Islet of Langerhans (tissue), 1 donor: Measurements from ENCODE around the gene SLC6A7.

Source experiments
- FAIRE-seq: peaks from one replicate; lab custom pipeline; 2011; peaks lifted over from hg19 to GRCh38; lab: Jason Lieb, UNC

SLC6A7 gene

DNA sequence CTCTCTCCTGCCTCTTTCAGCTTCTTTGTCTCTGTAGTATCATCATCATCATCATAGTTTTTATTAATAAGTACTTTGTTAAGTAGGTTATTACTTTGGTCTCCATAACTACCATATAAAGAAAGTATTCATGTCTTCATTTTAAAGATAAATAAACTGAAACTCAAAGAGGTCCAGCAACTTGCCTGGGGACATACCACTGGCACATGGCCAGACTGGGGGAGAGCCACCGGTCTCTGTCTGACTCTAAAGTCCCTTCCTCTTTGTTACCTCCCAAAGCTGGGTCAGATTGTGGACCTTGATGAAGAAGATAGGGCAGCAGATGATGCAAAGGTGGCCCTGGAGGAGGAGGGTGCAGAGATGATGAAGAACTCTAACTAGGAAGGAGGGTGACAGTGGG, 14.8 kb upstream of the SLC6A7 start:
- no peak for FAIRE-seq

DNA sequence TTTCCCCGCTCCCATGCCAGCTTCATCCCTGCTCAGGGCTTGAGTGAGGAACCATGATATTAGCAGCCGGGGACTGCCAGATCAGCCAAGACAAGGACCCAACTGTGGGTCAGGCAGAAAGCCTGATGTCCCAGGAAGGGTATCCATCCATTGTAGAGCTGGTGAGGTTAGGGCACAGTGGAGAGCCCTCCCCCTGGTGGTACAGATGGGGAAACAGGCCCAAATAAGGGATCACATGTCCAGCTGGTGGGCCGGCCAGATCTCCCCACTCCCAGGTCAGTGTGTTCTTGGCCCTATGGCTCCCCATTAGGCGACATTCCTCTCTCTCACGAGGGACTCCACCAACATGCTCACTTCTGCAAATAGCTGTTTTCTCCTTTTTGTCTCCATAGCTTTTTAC, 14.3 kb upstream of the SLC6A7 start:
- no peak for FAIRE-seq

DNA sequence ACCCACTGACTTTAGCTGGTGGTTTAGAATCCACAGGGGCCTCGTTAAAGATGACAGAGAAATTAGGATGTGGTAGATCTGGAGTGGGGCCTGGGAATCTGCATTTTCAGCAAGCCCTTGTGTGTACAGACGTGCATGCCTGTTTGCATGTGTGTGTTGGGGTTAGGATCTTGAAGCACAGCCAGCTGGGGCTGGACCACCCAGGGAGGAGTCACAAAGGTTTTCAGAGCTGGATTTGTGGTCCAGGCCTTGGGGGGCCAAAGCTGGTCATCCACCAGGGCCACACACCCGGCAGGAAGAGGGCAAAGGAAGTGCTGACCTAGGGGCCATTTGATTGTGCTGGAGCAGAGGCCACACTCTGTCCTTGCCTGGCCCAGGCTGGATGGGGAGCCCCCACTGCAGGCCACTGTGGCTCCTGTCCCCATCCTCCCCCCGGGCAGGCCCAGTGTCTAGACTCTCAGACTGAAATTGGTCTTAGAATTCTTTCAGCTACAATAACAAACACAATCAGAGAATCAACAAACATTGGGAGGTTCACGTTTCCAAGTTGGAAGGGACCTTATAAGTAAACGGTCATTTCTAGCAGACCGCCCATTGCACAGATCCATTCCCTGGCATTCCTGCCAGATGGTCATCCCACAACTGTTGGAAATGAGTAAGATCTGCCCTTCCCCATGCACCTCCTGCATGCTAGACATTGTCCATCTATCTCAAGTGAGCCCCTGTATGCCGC, 13.0 kb upstream of the SLC6A7 start:
- FAIRE-seq = no peak

DNA sequence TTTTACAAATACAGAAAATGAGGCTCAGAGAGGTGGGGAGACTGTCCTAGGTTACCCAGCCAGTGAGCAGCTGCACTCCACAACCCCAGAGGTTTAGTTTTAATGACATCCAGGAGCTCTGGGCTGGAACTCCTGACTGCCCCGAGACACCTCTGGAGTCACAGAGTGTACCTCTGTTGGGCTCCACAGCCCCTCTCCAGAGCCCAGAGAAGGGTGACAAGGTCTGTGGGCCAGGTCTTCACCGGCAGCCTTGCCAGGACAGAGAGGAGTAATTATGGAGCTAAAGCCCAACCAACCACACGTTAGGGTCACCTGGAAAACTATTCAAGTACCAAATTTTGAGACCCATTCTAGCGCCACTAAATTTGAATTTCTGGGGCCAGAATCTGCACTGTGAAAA, 12.1 kb upstream of the SLC6A7 start:
- no peak for FAIRE-seq

DNA sequence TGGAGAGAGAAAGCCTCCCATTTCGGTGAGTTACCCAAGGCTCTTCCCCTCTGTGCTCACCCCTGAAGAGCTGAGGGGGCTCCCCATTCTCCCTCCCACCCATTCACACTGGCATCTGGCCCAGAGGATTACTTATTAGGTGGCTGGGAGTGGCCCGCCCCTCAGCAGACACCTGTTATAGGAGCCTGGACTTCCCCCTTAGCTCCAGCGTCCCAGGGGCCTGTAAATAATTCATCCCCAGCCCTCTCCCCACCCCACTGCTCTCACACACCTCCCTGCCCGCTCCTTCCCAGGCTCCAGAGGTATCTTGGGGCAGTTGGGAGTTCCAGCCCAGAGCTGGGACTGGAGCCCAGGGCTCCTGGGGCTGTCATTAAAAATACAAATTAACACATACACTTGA, 11.6 kb upstream of the SLC6A7 start:
- no peak for FAIRE-seq

DNA sequence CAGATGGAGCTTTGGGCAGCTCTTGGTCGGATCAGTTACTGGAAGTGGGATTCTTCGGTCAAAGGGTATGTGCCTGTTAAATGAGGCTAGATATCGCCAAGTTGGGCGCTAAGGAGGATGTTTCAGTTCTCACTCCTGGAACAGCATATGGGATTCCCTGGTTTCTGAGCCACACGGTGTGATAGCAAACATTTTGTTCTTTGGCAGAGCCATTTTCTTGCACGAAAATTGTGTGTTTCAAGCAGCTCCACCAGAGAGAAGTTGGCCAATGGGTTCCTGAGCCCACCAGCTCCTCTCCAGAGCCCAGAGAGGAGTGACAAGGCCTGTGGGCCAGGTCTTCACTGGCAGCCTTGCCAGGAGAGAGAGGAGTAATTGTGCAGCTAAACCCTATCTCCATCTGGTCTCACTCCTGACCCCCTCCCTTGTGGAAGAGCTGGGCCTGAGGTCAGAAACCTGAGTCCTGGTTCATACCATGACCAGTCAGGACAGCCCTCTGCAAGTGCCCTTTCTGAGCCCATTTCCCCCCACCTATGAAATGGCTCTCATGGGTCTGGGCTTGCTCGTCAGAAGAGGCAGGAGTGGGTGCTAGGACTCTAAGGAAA, 10.7 kb upstream of the SLC6A7 start:
- FAIRE-seq = no peak

DNA sequence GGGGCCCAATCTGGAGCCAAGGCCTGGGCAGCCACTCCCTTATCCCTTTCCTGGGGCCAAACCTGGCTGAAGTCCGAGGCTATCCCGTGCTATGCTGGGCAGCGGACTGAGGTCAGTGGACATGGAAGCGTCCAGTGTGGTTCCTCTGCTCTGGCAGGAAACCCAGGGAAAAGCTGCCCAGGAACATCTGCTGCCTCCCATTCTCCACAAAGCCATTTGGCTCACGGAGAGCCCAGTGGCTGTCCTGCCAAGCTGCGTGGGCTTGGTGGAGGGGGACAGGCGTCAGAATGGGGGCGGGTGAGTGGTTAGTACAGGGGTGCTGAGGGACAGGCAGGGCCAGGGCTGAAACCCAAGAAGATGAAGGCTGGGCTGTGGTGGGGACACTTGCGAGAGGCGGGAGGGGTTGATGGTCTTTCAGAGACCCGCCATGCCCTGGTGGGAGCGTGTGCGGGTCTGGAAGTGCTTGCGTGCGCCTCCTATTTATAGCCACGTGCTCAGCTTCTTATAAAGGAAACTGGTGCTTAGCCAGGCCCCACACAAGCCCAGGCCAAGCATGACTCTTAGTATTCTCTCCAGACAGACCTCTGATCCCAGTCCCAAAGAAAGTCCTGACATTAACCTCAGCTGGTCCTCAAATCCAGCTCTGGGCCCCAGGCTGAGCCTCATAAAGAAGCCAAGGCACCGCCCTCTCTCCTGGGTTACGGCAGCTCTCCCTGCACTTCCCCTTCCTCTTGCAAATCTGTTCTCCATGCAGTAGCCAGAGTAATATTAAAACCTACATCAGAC, 9.4 kb upstream of the SLC6A7 start:
- FAIRE-seq = no peak

DNA sequence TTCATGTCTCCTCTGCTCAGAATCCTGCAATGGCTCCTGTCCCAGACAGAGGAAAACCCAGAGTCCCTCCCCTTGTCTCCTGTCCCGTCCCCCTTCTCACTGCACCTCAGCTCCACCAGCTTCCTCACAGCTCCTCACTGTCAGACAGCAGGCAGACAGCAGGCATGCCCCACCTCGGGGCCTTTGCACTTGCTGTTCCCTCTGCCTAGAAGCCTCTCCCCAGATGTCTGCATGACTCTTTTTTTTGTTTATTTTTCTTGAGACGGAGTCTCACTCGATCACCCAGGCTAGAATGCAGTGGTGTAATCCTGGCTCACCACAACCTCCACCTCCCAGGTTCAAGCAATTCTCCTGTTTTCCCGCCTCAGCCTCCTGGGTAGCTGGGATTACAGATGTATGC, 8.8 kb upstream of the SLC6A7 start:
- no peak for FAIRE-seq

DNA sequence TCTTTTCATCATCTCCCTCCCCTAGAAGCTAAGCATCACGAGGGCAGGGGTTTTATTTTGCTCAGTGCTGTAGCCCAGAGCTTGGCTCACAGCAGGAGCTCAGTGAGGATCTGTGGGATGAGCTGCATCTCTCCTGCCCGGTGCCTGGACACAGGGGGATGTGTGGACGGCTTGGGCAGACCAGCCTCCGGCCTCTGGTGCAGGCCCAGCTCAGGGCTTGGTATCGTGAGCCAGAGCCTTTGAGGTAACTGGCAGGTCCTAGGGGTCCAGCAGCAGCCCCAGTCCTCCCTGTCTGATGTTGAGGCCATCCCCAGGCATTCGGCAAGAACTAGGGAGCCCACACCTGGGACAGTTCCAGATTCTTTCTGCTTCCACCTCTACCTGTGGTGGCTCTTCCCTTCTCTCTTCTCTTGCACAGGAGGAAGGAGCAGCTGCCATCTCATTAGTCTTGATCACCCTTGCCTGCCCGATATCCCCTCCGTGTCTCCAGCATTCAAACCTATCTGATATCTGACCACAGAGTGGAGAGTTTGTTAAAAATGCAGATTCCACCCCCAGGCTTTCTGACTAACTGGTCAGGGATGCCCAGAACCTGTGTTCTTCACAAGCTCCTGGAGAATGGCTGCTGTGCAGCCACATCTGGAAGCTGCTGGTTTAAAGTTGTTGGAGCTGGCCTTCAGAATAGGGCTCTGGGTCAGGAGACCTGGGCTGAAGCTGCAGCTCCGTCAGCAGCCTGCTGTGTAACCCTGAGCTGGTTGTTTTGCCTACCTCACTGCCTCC, 7.9 kb upstream of the SLC6A7 start:
- FAIRE-seq = no peak

DNA sequence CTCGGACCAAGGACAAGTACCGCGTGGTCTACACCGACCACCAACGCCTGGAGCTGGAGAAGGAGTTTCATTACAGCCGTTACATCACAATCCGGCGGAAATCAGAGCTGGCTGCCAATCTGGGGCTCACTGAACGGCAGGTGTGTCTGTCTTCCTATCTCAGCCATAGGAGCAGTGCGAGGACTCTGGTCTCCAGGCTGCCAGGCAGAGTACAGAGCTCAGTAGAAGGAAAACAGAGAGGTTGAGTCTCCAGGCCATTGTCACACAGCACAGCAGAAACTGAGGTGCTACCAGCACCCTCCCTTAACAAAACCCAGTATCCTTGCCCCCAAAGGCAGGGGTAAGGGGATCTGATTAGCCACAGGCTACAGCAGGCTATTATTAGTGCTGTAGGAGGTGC, 7.1 kb upstream of the SLC6A7 start:
- FAIRE-seq = no peak

DNA sequence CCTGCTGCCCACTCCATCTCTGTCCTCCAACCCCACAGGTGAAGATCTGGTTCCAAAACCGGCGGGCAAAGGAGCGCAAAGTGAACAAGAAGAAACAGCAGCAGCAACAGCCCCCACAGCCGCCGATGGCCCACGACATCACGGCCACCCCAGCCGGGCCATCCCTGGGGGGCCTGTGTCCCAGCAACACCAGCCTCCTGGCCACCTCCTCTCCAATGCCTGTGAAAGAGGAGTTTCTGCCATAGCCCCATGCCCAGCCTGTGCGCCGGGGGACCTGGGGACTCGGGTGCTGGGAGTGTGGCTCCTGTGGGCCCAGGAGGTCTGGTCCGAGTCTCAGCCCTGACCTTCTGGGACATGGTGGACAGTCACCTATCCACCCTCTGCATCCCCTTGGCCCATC, 6.4 kb upstream of the SLC6A7 start:
- FAIRE-seq = no peak

DNA sequence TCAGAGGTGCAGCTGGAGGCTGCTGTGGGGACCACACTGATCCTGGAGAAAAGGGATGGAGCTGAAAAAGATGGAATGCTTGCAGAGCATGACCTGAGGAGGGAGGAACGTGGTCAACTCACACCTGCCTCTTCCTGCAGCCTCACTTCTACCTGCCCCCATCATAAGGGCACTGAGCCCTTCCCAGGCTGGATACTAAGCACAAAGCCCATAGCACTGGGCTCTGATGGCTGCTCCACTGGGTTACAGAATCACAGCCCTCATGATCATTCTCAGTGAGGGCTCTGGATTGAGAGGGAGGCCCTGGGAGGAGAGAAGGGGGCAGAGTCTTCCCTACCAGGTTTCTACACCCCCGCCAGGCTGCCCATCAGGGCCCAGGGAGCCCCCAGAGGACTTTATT, 5.9 kb upstream of the SLC6A7 start:
- no peak for FAIRE-seq

DNA sequence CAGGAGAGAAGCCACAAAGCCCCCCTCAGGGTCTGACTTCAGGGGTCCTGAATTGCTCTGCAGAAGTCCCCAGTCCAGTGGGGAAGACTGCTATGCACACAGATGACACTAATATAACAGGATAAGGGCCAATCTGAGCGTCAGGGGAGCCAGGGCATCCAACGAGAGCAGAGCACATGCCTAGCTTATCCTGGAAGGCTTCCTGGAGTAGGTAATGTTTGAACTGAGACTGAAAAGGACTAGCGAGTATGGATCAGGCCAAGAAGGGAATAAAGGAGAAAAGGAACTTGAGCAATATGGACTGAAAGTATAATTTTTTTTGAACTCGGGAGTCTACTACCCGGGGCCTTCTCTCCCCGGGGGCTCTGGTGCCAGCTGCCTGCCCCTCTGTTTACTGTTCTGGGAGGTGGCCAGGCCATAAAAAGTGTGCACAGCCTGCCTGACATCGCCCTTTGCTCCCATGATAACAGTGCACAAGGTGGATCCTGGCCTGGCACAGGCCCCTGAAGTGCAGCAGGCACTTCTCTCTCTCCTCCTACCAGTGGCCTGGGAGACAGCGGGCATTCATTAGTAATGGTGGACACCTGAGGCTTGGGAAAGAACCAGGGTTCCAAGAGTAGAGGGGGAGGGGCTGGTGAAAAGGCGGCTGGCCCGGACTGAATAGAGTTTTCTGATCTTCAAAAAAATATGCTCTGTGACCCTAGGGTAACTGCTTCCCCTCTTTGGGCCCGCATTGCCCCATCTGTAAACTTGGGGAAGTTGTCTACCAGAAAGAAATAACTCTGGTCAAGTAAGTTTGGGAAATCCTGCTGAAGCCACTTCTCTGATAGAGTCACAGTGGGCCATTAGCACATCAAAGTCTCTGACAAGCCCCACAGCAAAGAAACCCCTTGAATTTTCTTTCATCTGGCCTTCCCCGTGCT, 4.6 kb upstream of the SLC6A7 start:
- FAIRE-seq = no peak

DNA sequence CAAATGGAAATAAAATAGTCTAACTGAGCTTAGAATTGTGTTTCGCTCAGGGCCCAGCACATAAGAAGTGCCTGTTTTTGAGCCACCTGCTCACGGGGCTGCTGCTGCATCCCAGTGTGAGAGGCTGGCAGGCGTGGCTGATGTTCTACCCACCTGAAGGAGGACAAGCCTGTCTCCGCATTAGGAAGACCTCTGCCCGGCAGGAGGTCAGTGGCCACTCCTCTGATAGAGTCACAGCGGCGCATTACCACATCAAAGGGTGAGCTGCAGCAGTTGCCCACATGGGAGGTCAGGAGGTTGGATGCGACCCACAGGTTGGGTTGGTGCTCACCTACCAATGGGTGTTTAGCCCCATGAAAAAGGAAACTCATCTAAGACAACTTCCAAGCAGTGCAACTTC, 3.7 kb upstream of the SLC6A7 start:
- FAIRE-seq = no peak

DNA sequence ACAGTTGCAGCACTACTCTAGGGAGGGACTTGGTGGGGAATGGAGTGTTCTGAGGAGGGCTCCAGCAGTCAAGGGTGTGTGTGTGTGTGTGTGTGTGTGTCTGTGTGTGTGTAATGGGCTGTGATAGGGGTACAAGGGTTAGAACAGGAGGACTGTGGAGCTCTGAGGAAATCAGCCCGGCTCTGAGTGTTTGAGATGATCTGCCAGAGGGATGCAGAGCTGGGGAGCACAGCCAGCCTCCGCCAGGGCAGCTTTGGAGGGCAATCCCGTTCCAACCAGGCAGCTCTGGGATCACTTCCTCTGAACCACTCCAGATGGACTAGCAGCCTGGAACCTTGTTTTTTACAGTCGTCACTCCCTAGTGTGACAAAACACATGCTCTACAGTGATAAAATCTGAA, 3.0 kb upstream of the SLC6A7 start:
- no peak for FAIRE-seq

DNA sequence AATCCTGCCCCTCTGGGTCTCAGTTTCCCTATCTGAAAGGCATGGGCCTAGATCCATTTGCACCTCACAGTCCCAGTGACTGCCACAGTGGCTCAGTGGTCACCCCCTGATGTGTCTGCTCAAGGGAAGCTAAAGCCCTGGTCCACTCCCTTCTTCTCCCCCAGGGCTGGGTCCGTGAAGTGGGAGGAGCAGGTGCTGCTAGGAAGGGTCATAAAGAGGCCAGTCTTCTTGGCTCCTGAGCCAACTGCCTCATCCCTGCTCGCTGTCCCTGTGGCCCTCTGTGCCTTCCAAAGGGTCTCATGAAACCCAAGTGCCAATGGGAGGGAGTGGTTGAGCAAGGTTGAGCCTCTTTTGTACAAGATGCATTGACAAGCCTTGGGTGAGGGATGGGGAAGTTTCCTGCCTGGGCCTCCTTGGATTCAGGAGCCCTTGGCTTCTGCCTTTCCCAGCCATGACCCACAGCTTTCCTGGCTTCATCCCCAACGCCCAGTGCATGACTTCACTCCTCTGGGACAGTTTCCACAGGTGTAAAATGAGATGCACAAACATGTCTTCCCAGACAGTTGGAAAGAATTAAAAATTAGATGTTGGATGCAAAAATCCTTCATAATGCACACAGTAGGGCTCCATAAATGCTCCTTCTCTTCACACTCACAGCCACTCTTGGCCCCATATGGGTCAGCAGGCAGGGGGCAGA, 1.6 kb upstream of the SLC6A7 start:
- no peak for FAIRE-seq

DNA sequence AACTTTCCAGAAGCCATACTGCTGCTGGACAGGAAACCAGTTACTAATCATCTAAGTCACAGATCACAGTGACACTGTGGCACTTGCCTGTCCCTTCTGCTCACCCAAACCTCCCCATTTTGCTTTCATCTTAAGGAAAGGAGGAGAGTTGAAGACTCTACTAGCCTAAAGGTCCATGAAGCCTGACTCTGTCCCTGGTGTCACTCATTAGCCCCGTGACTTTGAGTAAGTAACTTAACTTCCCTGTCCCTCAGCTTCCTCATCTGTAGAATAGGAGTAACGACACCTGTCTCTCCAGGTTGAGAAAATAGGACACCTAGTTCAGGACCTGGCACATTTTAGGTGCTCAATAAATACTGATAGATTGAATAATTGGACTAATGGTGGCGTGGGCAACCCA, 536 bp upstream of the SLC6A7 start:
- FAIRE-seq = no peak

DNA sequence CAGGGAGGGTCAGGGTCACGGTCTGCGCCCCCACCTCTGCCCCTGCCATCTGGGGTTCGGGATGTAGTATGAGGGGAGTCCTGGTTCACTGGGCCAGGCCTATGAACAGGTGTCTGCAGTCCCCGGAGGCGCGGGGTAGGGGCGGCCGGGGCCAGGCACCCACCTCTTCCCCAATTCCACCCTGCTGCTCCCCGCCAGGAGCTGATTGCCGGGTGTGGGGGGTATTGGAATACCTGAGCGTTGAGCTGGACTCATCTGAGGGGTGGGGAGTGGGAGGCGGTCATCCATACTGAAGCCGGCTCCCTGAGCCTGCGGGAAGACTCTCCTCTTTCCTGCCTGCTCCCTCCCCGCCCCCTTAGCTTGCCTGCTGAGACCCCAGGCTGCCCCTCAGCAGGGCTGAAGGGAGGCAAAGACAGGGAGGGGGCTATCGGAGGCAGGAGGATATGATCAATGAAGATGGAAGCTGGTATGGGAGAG, 679 bp downstream of the SLC6A7 start:
- FAIRE-seq = no peak

DNA sequence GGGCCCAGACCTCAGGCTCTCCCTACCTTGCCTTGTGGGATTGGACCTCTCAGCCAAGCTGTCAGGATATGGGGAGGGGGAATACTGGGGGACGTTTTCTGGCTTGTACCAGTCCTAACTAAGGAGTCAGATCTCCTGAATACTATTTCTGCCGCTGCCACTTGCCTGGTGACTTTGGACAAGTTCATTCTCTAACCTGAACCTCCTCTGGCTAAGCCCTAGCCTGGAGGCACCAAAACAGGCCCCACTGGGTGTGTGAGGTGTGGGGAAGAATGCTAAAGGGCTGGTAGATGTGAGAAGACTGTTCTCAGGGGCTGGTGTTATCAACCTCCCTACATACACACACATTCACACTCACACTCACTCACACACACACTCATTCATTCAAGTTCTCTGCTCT, 1.1 kb downstream of the SLC6A7 start:
- FAIRE-seq = no peak

DNA sequence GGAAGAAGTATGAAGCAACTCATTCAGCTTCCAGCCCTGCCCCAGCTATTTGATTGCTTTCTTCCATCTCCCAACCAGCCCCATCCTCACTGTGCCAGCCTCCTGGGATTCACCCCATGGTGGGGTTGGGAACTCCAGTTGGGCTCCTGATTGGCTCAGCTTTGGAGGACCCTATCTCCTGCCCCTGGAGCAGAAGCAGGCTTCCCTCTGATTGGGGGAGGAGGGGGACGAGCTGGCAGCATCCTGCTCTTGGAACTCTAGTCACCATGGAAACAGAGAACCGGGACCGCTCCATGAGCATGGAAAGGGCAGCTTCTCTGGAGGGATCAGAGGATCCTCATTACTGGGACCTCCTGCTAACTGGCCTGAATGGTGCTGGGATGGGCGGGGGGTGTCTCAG, 2.6 kb downstream of the SLC6A7 start:
- no peak for FAIRE-seq
